ENCODE measurements around the gene PHYKPL.

Gene PHYKPL

DNA sequence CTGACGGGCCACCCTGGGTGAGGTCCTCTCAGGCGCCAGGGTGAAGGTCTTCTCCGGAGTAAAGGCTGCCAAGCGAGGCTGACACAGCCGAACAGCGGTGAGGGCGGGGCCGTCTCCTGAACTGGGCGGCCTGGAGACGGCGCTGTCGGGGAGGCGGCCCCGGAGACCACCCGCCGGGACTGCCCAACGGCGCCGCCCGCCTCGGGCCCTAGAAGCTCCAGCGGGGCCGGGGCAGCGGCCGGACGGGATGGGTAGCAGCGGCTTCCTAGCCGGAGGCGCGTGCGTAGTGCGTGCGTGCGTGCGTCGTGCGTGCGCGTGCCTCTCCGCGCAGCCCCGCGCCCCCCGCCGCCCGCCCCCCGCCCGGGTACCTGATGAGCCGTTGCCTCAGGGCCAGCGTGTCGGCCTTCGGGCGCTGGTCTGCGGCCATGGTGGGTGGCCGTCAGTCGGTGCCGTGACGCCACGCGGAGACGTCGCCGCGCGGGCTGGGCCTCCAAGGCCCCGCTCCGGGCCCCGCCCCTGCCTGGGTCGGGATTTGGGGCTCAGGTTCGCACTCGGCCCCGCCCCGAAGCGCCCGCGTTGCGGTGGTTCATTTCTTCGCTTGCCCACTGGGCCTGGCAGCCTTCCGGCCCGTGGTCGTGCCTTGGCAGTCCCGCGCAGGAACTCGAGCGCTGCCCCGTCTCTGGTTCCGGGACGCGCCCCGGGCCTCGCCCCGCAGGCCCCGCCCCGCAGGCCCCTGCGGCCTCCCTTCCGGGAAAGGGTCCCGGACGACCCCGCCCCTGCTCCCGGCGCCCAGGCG lies at the start of gene PHYKPL:
PHYKPL (minus strand) TSS at position 679 of the 796 bp plus-strand sequence; CDS start at position 427, 252 bp downstream.
- DNase-seq, result no peak

DNA sequence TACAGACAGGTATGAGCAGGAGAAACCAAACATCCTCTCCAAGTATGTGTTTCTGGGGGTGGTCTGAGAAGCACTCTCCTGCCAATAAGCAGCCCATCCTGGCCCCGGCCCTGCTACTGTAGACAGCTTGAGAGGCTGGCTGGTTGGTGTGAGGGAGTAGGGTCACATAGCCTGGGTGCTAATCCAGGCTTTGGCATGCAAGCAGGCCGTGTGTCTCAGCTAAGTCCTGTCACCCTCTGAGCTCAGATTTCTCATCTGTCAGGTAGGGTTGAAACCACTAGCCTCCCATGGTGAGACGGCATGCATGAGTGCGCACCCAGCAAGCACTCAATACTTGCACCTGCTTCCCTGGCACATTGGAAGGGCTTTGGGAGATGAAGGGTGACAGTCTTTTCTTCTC lies 49.8 kb upstream of the PHYKPL start:
- no peak for DNase-seq

DNA sequence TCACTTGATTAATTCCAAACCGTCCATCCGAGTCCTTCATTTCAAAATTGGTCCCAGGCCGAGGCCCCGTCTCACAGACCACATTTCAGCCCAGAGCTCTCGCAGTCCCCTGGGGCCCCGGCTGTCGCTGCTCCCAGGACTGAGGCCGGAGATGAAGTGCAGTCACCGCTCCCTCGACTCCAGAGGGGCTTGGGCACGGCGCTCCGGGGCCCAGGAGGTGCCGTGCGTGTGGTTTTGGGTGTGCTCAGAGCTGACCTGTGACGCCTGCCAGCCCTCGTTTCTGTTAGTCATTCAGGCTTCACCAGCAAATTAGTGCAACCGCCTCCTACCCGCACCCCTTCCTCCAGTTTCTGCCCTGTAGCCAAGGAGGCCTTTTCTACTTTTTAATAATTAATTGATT lies 48.7 kb upstream of the PHYKPL start:
- no peak for DNase-seq

DNA sequence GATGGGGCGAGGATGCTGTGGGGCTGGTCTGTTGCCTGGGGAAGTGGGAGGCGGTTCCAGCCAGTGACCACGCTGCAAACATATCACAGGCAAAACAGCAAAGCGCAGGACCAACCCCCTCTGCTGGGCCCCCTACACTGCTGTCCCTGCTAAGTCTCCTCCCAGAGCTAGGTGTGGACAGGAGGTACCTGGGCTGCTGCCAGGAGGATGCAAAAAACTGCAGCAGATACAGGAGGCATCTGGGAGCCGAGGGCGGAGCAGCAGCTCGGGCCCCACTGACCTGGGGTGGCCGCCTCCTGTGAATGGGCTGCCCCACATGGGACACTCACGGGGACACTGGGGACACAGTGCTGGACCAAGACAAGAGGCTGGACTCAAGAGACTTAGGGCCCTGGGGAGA lies 48.0 kb upstream of the PHYKPL start:
- no peak for DNase-seq

DNA sequence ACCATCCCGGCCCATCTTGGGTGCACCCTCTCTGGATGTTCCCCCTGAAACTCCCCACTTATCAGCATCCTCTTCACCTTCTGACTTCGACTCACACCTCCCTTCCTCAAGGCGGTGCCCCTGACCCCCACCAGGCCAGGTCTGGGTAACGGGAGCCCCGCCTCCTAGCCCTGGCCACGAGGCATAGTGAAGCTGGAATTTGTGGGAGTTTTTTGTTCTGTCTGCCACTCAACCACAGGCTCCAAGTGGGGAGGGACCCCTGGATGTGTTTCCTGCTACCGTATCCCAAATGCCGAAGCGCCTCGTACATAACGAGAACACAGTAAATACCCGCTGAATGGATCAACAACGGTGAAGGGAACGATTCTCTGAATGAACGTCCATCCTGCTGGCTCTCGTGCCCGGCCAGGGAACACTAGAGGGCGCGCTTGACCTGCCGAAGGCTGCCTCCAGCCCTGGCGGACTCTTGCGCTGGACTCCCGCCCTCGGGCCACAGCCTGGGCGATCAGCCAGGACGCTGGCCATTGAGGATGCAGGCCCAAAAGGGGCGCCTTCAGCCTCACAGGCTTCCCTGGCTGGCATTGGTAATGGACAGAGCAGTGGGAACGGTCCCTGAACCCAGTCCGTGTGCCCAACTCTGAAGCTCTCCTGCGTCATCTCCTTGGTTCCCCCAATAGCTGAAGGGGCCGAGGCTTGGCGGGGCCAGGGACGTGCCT lies 47.3 kb upstream of the PHYKPL start:
- DNase-seq, result no peak

DNA sequence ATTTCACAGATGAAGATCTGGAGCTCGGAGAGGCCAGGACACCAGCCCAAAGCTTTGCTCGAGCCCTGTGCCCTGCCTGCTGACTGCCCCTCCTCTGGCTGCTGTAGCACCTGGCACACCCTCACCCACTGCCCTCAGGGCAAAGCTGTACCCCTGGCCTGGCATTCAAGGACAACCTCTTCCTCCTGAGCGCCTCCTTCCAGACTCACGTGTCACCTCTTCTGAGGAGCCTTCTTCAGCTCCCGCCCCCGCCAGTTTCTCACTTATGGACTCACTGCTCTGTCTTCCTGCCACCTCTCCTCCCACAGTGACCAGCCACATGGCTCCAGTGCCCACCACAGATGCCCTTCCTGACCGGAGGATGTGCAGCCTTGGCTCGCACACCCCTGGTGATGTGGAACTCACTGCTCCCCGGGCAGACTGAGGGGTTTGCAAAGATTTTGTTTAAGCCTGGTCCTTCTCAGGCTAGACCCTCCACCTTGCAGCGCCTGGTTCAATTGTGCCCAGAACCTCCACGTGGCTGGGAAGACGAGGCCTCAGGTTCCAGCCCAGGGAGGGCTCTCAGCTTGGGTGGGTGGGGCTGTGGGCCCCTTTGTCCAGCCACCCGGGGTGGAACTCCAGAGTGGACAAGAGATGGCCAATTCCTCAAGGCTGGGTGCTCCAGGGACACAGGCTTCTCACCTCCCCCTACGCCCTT lies 46.6 kb upstream of the PHYKPL start:
- DNase-seq, result no peak

DNA sequence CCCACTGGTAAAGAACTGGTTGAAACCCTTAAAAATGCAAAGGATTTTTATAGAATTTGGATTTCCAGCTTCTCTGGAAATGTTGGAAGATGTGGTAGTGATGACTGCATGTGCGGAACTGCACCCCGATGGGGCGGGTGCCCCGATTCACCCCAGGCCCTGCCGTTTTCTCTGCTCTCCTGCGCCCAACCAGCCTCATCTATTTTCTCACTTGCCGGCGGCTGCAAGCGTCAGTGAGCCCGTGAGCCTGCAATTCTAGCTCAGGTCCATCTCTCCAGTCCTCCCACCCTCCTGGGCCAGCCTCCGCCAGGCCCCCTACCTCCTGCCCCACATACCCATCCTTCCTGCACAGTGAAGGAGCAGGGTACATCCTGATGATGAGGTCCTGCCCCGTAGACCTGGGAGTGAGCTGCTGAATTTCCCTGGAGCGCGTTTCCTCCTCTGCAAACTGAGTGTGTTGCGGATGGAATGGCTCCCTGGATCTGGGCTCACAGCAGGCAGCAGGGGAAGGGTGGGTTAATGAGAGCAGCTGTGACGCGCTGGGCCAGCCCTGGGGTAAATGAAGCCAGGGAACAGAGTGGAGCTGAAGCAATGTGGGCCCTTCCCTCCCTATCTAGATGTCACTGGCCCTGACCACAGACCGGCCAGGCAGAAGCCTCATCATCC lies 45.9 kb upstream of the PHYKPL start:
- DNase-seq, result no peak

DNA sequence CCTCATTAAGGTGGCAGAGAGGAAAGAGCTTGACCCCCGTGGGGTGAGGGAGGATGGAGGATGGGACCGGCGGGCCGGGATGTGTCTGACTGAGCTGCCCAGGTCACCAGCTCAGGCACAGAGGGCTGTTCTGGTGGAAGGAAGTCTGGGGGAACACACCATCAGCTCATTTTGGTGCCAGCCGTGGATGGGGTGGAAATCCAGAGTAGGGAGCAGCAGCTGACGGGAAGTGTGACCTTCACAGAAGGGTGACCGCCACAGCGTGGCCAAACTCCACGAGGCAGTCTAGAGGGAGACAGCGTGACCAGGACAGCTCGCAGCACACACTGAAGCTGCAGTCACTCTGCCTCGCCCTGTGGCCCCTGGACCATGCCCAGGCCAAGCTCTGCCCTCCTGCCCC lies 45.3 kb upstream of the PHYKPL start:
- DNase-seq, result no peak

DNA sequence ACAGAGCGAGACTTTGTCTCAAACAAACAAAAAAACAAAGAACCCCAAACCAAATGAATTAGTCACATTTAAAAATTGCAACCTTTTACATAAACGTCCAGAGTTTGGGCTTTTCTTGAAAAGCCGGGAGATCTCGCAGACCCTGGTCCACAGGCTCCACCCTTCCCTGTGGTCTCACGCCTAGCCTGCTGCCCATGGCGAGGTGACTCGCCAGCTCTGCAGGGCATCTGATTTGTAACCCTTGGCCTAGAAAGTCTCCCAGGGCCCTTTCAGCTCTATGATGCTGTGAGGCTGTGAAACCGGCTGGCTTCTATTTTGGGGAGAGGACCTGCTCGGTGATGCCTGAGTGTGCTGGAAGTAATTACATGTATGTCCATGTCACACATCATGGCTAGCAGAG lies 44.7 kb upstream of the PHYKPL start:
- DNase-seq, result no peak

DNA sequence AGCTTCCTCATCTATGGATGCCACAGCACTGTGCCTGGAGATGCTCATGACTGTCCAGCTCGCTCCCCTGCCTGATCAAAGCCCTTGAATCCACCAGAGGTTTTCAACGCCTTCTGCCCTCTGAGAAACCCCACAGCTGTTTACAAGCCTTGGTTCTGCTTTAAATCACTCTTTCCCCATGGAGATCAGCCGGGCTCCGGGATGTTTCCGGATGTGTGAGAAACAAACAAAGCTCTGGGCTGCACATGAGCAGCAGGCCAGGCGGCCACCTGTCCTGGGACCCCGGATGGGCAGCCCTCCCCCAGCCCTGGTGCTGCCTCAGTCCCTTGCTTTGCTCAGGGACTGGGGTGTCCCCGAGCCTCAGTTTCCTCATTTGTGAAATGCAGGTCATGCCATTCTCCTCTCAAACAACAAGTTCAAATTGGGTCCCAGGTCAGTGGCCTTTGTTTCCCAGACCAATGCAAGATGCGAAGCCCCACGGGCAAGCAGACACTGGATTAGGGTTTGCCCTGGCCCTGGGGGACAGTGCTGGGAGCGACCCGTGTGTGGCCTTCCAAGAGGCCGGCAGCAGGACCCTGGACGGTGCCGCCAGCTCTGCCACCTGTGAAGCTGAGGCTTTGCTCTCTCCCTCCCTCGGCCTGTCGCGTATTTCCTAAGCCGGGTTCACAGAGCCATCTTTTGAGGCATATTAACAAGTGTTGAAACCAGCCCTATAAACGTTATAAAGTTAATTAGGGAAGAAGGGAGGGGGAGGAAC lies 42.4 kb upstream of the PHYKPL start:
- DNase-seq, result no peak

DNA sequence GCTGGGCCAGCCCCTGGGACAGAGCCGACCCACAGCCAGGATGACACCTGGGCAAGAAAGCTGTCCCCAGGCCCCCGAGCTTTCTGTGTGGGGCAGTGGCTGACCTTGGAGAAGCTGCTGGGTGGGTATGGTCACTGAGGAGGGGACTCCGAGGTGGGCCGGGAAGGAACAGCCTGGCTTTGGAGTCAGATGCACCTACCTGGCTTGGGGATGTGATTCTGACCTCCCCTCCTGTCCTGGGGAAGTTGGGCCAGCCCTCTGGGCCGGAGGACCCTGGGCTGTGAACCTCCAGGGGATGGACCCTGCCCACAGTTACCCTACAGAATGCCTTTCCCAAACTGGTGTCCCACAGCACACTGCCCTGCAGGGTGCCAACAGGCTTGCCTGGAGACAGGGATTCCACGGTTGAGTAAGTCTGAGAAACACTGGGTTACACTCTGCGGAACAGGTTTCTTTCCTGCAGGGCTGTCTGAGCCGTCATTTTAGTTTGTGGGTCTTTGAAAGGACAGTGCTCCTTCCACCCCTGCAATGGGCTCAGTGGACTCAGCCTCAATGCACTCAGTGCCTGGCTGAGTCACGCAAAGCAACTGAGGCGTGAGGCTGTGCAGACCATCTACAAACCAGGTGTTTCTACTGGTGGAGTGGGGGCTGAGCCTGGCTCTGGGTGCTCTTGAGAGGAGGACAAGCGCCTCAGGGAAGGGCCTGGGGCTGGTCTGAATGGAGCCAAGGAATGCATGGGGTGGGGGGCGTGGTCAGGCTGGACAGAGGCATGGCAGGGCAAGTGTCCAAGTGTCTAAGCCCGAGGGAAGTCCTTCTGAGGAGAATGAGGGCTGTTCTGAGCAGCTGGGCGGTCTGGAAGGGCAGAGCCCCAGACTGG lies 41.3 kb upstream of the PHYKPL start:
- DNase-seq, result no peak

DNA sequence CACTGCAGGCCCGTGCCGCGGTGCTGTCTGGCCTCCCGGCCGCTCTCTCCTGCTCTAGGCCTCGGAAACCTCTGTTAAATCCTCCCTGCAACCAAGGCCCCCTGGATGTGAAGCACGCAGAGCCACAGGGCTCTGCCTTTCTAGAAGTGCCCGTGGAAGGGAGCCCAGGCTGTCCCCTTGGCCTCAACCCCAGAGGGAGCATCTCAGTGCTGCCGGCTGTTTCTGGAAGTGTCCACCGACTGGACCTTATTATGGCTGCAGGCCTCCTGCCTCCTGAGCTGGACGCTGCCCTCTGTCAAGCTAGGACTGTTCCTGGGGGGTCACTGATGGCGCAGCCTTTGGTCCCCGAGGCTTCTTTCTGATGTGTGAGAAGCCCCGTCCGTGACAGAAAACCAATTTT lies 40.4 kb upstream of the PHYKPL start:
- DNase-seq, result no peak

DNA sequence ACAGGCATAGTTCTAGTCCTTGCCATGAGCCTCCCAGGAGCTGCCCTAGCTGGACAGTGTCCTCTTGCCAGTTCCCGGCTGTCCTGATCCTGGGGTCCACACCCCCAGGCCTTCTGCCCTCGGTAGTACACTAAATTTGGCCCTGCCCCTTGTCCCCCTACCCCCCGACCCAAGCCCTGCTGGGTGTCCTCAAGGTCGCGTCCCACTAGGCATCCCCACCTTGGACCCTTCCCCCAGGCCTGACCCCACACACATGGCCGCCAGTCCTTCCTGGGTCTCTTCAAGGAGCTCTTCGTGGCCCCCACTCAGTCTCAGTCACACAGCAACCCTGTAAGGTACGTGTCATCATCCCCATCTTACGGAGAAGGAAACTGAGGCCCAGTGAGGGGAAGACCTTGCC lies 40.0 kb upstream of the PHYKPL start:
- no peak for DNase-seq

DNA sequence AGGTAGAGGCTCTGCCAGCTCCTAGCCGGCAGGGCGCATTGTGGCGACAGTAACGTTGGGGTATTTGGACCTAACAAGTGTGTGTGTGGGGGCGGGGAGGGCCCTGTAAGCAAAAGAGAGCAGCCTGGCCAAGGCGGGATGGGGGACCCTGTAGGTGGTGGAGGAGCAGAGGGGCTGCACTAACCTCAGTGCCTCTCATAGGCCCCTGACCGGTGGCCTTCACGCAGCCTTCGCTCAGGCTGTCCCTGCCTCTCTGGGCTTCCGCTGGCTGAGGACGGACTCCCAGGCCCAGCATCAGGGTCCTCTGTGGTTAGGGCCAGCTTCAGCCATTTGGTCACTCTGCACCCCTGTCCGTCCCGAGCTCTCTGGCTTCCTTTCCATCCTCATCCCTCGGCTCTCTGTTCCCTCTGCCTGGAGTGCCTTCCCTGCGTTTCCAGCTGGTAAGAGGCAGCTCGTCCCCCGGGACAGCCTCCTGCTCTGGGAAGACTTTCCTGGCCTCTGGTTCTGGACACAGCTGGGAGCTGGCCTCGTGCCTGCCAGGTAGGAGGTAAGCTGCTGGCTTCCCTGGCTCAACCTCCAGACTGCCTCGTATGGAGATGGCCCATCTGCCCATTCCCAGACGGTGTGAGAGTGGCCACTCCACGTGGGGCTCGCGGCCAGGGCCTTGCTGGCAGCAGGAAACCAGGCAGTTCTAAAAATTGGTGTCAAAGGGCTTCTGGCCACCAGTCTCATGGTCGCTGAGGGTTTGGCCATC lies 39.3 kb upstream of the PHYKPL start:
- DNase-seq, result no peak

DNA sequence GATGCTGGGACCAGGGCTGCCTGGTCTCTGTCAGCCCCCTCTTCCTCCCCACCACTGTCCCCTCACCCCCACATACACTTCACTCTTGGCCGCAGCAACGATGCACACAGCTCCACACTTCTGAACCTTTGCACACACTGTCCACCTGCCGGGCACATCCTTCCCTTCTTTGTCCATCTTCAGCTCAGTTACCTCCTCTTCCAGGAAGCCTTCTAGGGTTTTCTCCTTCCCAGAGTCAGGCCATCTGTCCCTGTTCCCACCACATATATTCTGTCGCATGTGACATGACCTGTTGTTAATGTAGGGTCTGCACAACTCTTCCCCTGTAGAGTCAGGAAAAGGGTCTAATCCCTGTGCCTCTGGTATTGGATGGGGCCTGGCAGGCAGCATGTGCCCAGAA lies 38.6 kb upstream of the PHYKPL start:
- no peak for DNase-seq

DNA sequence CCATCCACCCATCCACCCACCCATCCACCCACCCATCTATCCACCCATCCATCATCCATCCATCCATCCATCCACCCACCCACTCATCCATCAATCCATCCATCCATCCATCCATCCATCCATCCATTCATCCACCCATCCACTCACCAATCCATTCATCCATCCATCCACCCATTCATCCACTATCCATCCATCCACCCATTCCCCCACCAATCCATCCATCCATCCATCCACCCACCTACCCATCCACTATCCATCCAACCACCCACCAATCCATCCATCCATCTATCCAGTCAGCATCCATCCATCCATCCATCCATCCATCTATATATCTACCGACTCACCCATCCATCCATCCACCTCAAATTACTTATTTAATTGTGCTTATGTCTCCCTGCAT lies 36.9 kb upstream of the PHYKPL start:
- no peak for DNase-seq

DNA sequence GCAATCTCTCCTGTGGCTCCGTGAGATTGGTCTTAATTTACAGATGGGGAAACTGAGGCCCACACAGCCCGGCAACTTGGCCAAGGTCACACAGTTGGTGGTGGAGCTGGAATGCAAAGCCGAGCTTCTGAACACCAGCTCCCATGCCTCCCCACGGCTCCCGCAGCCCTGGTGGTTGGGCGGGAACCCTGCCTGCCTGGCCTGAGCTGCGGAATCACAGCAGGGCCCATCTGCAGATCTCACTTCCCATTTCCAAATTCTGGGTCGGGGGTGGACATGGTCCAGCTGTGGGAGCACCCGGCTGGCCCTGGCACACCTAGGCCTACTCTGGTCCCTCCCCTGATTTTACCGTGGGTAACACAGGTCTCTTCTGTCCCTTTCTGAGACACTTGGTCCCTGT lies 35.3 kb upstream of the PHYKPL start:
- DNase-seq, result no peak

DNA sequence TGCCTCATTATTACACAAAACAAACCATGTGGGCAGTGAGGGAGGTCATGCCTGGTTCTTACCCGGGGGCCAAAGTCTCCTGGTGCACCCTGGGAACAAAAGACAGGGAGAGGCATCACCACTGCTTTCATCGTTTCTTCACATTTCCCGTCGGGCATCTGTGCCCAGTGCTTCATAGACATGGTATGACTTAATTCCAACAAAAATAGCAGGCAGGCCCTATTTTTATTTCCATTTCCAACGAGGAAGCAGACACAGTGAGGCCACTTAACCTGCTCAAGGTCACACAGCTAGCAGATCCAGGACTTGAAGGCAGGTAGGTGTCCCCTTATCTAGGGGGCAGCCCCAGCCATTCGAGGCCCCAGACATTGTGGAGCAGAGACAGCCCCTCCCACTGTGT lies 34.6 kb upstream of the PHYKPL start:
- no peak for DNase-seq

DNA sequence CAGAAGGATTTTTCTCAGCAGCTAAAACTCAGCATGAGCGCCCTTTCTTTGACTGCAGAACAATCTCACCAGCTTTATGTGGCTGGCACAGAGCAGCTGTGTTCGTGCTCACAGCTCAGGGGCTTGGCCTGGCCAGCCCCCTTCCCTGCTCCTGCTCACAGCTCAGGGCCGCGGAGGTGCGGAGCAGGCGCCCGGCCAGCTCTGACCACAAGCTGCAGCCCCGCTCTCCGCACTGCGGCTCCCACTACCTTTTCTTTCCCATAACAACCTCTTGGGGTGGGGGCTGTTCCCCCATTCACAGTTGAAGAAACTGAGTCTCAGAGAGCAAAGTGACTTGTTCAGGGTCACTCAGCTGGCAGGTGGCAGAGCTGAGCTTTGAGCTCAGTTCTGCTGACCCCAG lies 34.0 kb upstream of the PHYKPL start:
- DNase-seq, result no peak

DNA sequence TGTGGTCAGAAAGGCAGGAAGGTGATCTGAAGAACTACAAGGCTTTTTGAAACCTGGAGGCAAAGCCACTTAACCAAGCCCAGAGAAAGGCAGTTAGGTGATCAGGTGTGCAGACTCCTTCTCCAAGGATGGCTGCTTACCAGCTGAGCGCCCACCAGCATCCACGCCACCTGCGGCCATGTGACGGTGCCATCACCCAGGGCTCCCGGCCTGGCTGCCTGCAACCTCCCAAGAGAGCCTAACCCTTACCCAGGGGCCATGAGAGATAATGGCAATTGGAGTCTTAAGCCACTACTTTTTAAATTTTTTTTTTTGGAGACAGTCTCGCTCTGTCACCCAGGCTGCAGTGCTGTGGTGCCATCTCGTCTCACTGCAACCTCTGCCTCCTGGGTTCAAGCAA lies 33.1 kb upstream of the PHYKPL start:
- DNase-seq, result no peak

DNA sequence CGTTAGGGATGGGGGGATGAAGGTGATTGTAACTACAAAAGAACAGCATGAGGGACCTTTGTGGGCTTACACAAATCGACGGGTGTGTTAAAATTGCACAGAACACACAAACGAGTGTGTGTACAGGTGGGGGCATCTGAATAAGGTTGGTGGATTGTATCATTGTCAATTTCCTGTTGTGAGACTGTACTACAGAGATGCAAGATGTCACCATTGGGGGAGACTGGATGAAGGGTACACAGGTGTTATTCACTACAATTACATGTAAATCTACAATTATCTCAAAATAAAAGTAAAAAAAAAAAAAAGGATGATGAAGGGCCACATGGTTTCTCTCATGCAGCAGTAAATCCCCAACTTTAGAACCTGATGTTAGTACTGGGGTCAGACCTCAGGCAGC lies 31.4 kb upstream of the PHYKPL start:
- no peak for DNase-seq
